ENCODE measurements around the gene CACNA1I.

CACNA1I gene

DNA sequence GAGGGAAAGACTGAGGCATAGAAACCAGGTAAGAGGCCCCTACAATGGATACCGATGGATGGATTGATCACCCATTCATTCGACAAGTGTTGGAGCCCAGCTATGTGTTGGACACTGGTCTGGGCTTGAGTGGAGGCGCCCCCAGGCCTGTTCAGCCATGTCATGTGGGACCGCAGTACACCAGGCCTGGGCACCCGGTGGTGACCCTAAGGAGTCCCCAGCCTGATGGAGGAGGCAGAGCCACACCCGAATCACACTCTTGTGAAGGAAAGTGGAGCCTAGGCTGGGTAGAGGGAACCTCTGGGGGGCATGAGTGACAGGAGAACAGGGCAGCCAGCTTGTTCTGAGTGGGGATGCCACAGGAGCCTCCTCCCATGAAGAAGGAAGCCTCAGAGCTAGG is 10.2 kb downstream of the CACNA1I start:
- Histone ChIP-seq H3K27me3 (ENCODE audit: insufficient read depth, low read length, poor library complexity) (no peaks in the 10 kb centered on the region), H2AK5ac (ENCODE audit: low read length) (no peak overlapping the region), H3K23ac (ENCODE audit: low read length) (no peak overlapping the region), H2BK15ac (replicated peaks; ENCODE audit: low read depth) (no peak overlapping the region), H3K18ac (ENCODE audit: low read length) (no peak overlapping the region), H3K79me2 (ENCODE audit: control insufficient read depth, insufficient read depth, low read length) (no peaks in the 10 kb centered on the region), H3K4me2 (ENCODE audit: low read length) (no peak overlapping the region), H3K4me1 (ENCODE audit: control insufficient read depth, low read depth, low read length) (peaks cover 2% of the 10 kb centered on the region), H3K36me3 (ENCODE audit: control insufficient read depth, insufficient read depth, low read length) (no peaks in the 10 kb centered on the region), H2BK5ac (ENCODE audit: low read length) (no peak overlapping the region), H2BK120ac (ENCODE audit: low read depth, low read length) (no peak overlapping the region), H4K8ac (ENCODE audit: low read depth, low read length) (no peak overlapping the region), H3K27ac (ENCODE audit: low read depth, low read length) (no peak overlapping the region), H3K9ac (ENCODE audit: low read length) (no peak overlapping the region), H3K4me3 (ENCODE audit: low read length) (no peak overlapping the region), H4K5ac (ENCODE audit: low read length) (no peak overlapping the region), H3K56ac (ENCODE audit: low read length) (no peak overlapping the region), H3K4ac (ENCODE audit: low read depth, low read length) (no peak overlapping the region), H3K79me1 (ENCODE audit: low read length) (no peaks in the 10 kb centered on the region)
- DNase-seq: no peak
- WGBS (ENCODE audit: extremely low coverage, insufficient coverage, low lambda C conversion rate): no CpG with 5 or more reads among the region's 6 CpGs

DNA sequence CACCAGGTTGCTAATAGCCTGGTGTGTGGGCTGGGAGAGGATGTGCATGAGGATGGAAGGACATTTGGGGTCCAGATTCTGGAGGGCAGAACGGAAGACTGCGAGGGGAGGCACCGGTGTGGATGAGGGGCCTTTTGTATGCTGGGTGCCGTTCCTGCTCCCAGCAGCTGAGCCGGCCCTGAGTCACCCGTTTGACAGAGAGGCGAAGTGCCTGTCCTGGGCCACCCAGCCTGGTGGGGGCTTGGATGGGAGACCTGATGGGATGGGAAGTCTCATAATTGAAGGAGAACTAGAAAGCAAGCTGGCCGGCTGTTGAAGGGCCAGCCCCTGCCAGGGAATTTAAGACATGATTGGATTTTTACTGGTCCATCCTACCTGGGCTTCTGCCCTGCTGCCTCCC is 10.8 kb downstream of the CACNA1I start:
- H3K9ac ChIP-seq (ENCODE audit: low read length): no peak overlapping the region
- H2BK15ac ChIP-seq (replicated peaks; ENCODE audit: low read depth): no peak overlapping the region
- H3K4me1 ChIP-seq (ENCODE audit: control insufficient read depth, low read depth, low read length): peaks cover 2% of the 10 kb centered on the region
- no peak overlapping the region for H3K4ac ChIP-seq (ENCODE audit: low read depth, low read length)
- H3K27ac ChIP-seq (ENCODE audit: low read depth, low read length): no peak overlapping the region
- H3K23ac ChIP-seq (ENCODE audit: low read length): no peak overlapping the region
- no peaks in the 10 kb centered on the region for H3K27me3 ChIP-seq (ENCODE audit: insufficient read depth, low read length, poor library complexity)
- H3K36me3 ChIP-seq (ENCODE audit: control insufficient read depth, insufficient read depth, low read length): no peaks in the 10 kb centered on the region
- no peak overlapping the region for H3K4me2 ChIP-seq (ENCODE audit: low read length)
- WGBS (ENCODE audit: extremely low coverage, insufficient coverage, low lambda C conversion rate): no CpG with 5 or more reads among the region's 8 CpGs
- no peak overlapping the region for H4K5ac ChIP-seq (ENCODE audit: low read length)
- H3K56ac ChIP-seq (ENCODE audit: low read length): no peak overlapping the region
- H2BK120ac ChIP-seq (ENCODE audit: low read depth, low read length): no peak overlapping the region
- no peak overlapping the region for H2AK5ac ChIP-seq (ENCODE audit: low read length)
- H3K4me3 ChIP-seq (ENCODE audit: low read length): no peak overlapping the region
- no peaks in the 10 kb centered on the region for H3K79me1 ChIP-seq (ENCODE audit: low read length)
- DNase-seq: no peak
- no peaks in the 10 kb centered on the region for H3K79me2 ChIP-seq (ENCODE audit: control insufficient read depth, insufficient read depth, low read length)
- H2BK5ac ChIP-seq (ENCODE audit: low read length): no peak overlapping the region
- H3K18ac ChIP-seq (ENCODE audit: low read length): no peak overlapping the region
- H4K8ac ChIP-seq (ENCODE audit: low read depth, low read length): no peak overlapping the region

DNA sequence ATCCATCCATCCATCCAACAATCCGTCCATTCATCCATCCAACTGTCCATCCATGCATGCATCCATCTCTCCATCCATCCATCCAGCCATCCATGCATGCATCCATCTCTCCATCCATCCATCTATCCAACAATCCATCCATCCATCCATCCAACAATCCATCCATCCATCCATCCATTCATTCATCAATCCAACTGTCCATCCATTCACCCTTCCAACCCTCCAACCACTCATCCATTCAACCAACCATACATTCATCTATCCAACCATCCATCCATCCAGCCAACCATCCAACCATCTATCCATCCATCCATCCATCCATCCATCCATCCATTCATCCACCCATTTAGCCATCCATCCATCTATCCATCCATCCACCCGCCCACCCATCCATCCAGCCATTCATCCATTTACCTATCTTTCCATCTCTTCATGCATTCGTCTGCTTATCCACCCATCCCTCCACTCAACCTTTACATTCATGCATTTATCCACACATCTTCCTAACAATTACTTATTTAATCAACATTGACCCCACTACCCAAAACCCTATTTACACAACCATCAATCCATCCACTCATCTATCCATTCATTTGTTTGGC is 12.6 kb downstream of the CACNA1I start:
- no peaks in the 10 kb centered on the region for H3K79me2 ChIP-seq (ENCODE audit: control insufficient read depth, insufficient read depth, low read length)
- no peak overlapping the region for H3K9ac ChIP-seq (ENCODE audit: low read length)
- no peak overlapping the region for H3K4me3 ChIP-seq (ENCODE audit: low read length)
- H4K8ac ChIP-seq (ENCODE audit: low read depth, low read length): no peak overlapping the region
- H3K23ac ChIP-seq (ENCODE audit: low read length): no peak overlapping the region
- no peak overlapping the region for H3K18ac ChIP-seq (ENCODE audit: low read length)
- no peak overlapping the region for H2BK5ac ChIP-seq (ENCODE audit: low read length)
- peaks cover 2% of the 10 kb centered on the region for H3K4me1 ChIP-seq (ENCODE audit: control insufficient read depth, low read depth, low read length)
- H3K27me3 ChIP-seq (ENCODE audit: insufficient read depth, low read length, poor library complexity): no peaks in the 10 kb centered on the region
- no peak overlapping the region for H4K5ac ChIP-seq (ENCODE audit: low read length)
- no peak overlapping the region for H3K4ac ChIP-seq (ENCODE audit: low read depth, low read length)
- H3K27ac ChIP-seq (ENCODE audit: low read depth, low read length): no peak overlapping the region
- no peak overlapping the region for H2BK15ac ChIP-seq (replicated peaks; ENCODE audit: low read depth)
- no peak for DNase-seq
- H3K4me2 ChIP-seq (ENCODE audit: low read length): no peak overlapping the region
- no peak overlapping the region for H3K56ac ChIP-seq (ENCODE audit: low read length)
- no peaks in the 10 kb centered on the region for H3K36me3 ChIP-seq (ENCODE audit: control insufficient read depth, insufficient read depth, low read length)
- whole genome bisulfite sequencing (ENCODE audit: extremely low coverage, insufficient coverage, low lambda C conversion rate): 100% methylated on average over 2 of the region's 3 CpGs
- no peak overlapping the region for H2AK5ac ChIP-seq (ENCODE audit: low read length)
- H2BK120ac ChIP-seq (ENCODE audit: low read depth, low read length): no peak overlapping the region
- H3K79me1 ChIP-seq (ENCODE audit: low read length): no peaks in the 10 kb centered on the region

DNA sequence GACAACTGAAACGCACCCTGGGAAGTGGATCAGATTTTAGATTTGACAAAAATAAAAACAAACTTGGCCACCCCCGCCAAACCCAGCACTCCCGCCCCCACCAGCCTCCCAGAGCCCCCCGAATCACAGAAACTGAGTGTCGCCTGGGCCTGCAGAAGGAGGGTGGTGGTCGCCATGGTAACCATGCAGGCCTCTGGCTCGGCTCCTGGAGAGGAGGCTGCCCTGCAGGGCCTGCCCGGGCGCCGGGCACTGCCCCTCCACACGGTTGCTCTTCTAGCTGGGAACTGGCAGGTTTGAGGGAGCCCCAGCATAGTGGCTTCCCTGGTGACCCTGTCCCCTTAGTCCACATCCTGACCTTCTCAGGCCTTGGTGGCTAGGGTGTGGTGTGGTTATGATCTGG is 19.3 kb downstream of the CACNA1I start:
- no peak overlapping the region for H3K9ac ChIP-seq (ENCODE audit: low read length)
- H3K36me3 ChIP-seq (ENCODE audit: control insufficient read depth, insufficient read depth, low read length): no peaks in the 10 kb centered on the region
- no peak overlapping the region for H3K18ac ChIP-seq (ENCODE audit: low read length)
- H3K4ac ChIP-seq (ENCODE audit: low read depth, low read length): no peak overlapping the region
- no peak overlapping the region for H3K4me3 ChIP-seq (ENCODE audit: low read length)
- WGBS (ENCODE audit: extremely low coverage, insufficient coverage, low lambda C conversion rate): no CpG with 5 or more reads among the region's 11 CpGs
- no peak for DNase-seq
- H3K27me3 ChIP-seq (ENCODE audit: insufficient read depth, low read length, poor library complexity): no peaks in the 10 kb centered on the region
- H4K8ac ChIP-seq (ENCODE audit: low read depth, low read length): no peak overlapping the region
- H3K27ac ChIP-seq (ENCODE audit: low read depth, low read length): no peak overlapping the region
- no peak overlapping the region for H2BK5ac ChIP-seq (ENCODE audit: low read length)
- H2BK15ac ChIP-seq (replicated peaks; ENCODE audit: low read depth): no peak overlapping the region
- no peak overlapping the region for H3K4me2 ChIP-seq (ENCODE audit: low read length)
- no peak overlapping the region for H3K56ac ChIP-seq (ENCODE audit: low read length)
- H4K5ac ChIP-seq (ENCODE audit: low read length): no peak overlapping the region
- H2BK120ac ChIP-seq (ENCODE audit: low read depth, low read length): no peak overlapping the region
- H2AK5ac ChIP-seq (ENCODE audit: low read length): no peak overlapping the region
- H3K79me2 ChIP-seq (ENCODE audit: control insufficient read depth, insufficient read depth, low read length): no peaks in the 10 kb centered on the region
- H3K4me1 ChIP-seq (ENCODE audit: control insufficient read depth, low read depth, low read length): no peaks in the 10 kb centered on the region
- H3K23ac ChIP-seq (ENCODE audit: low read length): no peak overlapping the region
- no peaks in the 10 kb centered on the region for H3K79me1 ChIP-seq (ENCODE audit: low read length)

DNA sequence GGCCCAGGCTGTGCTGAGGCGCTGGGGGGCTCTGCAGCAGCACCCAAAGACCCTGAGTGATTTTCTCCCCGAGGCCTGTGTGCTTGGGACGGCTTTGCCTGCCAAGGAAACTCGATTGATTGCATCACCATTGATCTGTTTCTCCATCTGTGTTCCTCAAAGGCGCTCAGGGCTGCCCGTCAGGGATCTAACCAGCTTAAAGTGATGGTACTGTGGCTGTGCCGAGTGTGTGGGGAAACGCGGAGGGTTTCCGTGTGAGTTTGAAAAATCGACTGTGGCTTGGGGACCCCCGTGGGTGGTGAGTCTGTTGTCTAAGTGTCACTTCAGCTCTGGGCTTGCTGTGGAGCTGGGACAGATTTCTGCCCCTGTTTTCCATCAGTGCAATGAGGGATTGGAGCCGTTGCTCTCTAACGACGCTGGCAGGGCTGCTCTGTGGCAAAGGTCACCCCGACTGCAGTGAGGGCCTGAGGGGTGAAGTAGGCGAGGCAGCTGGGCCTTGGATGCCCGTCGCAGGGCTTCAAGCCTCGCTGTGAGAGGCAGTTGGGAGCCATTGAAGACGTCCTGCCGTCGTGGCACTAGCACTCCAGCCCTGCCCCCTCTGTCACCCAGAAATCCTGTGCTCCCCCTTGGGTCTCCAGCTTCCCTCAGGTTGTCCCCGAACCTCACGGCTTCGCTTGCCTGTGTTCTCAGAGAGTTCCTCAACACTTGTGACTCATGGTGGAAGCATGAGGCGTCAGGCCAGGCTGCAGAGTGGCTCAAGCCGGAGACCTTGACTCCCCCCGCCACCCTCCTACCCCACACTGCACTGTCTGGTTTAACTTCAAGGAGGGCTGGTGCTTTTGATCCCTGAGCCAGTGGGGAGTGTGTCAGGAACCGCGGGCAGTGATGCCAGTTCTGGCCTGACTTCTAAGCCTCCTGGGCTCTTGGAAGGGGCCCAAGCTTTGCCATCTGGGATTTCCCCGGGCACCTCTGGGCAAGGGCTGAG is 21.8 kb downstream of the CACNA1I start:
- Histone ChIP-seq H3K79me1 (ENCODE audit: low read length) (no peaks in the 10 kb centered on the region), H3K36me3 (ENCODE audit: control insufficient read depth, insufficient read depth, low read length) (no peaks in the 10 kb centered on the region), H3K4me1 (ENCODE audit: control insufficient read depth, low read depth, low read length) (no peaks in the 10 kb centered on the region), H3K18ac (ENCODE audit: low read length) (no peak overlapping the region), H3K56ac (ENCODE audit: low read length) (peak overlapping the region; percentile 42), H4K5ac (ENCODE audit: low read length) (no peak overlapping the region), H3K23ac (ENCODE audit: low read length) (no peak overlapping the region), H4K8ac (ENCODE audit: low read depth, low read length) (no peak overlapping the region), H3K4me3 (ENCODE audit: low read length) (no peak overlapping the region), H2BK15ac (replicated peaks; ENCODE audit: low read depth) (no peak overlapping the region), H3K79me2 (ENCODE audit: control insufficient read depth, insufficient read depth, low read length) (no peaks in the 10 kb centered on the region), H2BK120ac (ENCODE audit: low read depth, low read length) (no peak overlapping the region), H3K27ac (ENCODE audit: low read depth, low read length) (no peak overlapping the region), H2BK5ac (ENCODE audit: low read length) (no peak overlapping the region), H3K9ac (ENCODE audit: low read length) (no peak overlapping the region), H2AK5ac (ENCODE audit: low read length) (no peak overlapping the region), H3K27me3 (ENCODE audit: insufficient read depth, low read length, poor library complexity) (no peaks in the 10 kb centered on the region), H3K4me2 (ENCODE audit: low read length) (no peak overlapping the region), H3K4ac (ENCODE audit: low read depth, low read length) (no peak overlapping the region)
- no CpG with 5 or more reads among the region's 32 CpGs for WGBS (ENCODE audit: extremely low coverage, insufficient coverage, low lambda C conversion rate)
- DNase-seq: peak; percentile 72

All from mesendoderm (in vitro differentiated cells).